ENCODE results near the gene NDUFAF2. TPM values are rescaled to one million over a fixed set of nuclear protein-coding genes. Genes with fewer than 3 reads are reported as not detected.
"Not testable (repeated sequence)": the region's sequence is repeated elsewhere in the genome, so short reads cannot be mapped to it uniquely, and the experiment has no call there.

The NDUFAF2 gene
- total RNA-seq, 1 donor from 2014 or later: 27.5 TPM

DNA sequence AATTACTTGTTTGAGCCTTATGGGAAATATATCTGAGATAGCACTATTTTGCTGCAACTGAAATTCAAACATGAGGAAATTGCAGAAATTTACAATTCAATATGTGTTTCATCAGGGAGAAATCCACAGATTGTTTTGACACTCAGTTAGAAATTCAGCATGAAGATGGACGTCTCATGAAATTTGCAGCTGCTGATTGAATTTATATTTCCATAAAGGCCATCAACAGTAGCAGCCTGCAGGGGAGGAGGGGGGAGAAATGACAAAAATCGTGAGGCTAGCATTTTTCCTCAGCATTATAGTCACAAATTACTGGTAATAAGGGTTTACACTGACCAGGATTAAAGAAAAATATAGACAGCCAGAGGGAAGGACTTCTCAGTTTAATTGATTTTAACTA is 81.0 kb downstream of the NDUFAF2 start:
- no peak overlapping the region for H3K27ac Mint-ChIP-seq
- H3K27me3 Mint-ChIP-seq: no peaks in the 10 kb centered on the region
- H3K4me1 Mint-ChIP-seq (ENCODE audit: unreplicated experiment): peaks cover 11% of the 10 kb centered on the region
- H3K36me3 Mint-ChIP-seq: no peaks in the 10 kb centered on the region
- TF ChIP-seq, protein P1, sequence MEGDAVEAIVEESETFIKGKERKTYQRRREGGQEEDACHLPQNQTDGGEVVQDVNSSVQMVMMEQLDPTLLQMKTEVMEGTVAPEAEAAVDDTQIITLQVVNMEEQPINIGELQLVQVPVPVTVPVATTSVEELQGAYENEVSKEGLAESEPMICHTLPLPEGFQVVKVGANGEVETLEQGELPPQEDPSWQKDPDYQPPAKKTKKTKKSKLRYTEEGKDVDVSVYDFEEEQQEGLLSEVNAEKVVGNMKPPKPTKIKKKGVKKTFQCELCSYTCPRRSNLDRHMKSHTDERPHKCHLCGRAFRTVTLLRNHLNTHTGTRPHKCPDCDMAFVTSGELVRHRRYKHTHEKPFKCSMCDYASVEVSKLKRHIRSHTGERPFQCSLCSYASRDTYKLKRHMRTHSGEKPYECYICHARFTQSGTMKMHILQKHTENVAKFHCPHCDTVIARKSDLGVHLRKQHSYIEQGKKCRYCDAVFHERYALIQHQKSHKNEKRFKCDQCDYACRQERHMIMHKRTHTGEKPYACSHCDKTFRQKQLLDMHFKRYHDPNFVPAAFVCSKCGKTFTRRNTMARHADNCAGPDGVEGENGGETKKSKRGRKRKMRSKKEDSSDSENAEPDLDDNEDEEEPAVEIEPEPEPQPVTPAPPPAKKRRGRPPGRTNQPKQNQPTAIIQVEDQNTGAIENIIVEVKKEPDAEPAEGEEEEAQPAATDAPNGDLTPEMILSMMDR (conservative IDR thresholded peaks at IDR 0.05): no peak
- no peak for DNase-seq (ENCODE audit: extremely low spot score, unreplicated experiment)
- H3K9me3 Mint-ChIP-seq: no peaks in the 10 kb centered on the region
- no peak overlapping the region for H3K4me3 Mint-ChIP-seq

DNA sequence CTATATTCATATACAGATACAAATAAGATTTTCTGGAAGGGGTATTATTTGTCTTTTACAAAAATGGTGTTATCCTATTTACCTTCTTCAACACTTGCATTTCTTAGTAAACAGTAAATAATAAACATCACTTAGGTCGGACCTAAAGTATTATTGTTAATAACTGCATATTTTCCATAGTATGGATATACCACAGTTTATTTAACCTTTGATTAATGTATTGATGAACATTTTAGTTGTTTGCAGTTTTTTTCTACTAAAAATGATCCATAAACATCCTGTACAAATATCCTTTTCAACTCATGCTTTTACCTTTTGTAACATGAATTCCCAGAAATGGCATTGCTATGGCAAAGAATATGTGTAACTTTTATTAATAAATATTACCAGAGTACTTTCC is 83.4 kb downstream of the NDUFAF2 start:
- DNase-seq (ENCODE audit: extremely low spot score, unreplicated experiment): no peak
- Mint-ChIP-seq H3K27ac (no peak overlapping the region), H3K4me3 (no peak overlapping the region), H3K27me3 (no peaks in the 10 kb centered on the region), H3K9me3 (peaks cover 5% of the 10 kb centered on the region), H3K4me1 (ENCODE audit: unreplicated experiment) (peaks cover 11% of the 10 kb centered on the region), H3K36me3 (no peaks in the 10 kb centered on the region)
- TF ChIP-seq, protein P1 (conservative IDR thresholded peaks at IDR 0.05): no peak

DNA sequence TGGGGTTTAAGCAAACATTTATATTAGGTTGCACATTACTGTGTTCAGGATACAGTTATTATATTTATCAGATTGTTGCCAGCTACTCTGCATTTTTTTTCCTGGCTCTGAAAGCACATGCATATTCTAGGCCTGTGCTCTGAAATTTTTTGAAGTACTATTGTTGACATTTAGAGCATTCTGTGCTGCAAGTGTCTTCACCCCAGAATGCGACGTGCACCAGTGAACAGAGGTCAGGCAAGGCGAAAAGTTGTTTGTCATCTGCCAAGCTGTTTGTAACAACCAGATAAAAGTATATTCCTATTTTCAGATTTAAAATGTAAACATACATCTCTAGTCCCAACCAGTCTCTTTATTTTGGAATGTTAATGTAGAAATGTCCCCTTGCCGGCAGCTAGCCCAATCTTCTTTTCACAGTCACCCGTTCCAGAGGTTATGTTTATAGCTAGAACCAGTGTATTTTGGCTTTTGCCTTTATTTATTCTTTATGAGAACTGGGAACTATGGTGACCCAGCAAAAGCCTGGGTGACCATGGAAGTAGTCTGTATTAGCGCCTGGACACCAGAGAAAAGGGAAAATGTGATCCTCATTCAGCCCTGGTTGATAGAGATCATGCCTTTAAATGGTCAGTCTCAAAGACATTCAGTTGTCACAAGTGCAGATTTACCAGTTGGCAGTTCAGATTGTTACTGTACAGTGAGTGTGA is 84.6 kb downstream of the NDUFAF2 start:
- peaks cover 11% of the 10 kb centered on the region for H3K4me1 Mint-ChIP-seq (ENCODE audit: unreplicated experiment)
- DNase-seq (ENCODE audit: extremely low spot score, unreplicated experiment): no peak
- H3K27ac Mint-ChIP-seq: no peak overlapping the region
- H3K4me3 Mint-ChIP-seq: no peak overlapping the region
- TF ChIP-seq, protein P1 (conservative IDR thresholded peaks at IDR 0.05): no peak
- H3K36me3 Mint-ChIP-seq: no peaks in the 10 kb centered on the region
- no peaks in the 10 kb centered on the region for H3K27me3 Mint-ChIP-seq
- peaks cover 5% of the 10 kb centered on the region for H3K9me3 Mint-ChIP-seq

DNA sequence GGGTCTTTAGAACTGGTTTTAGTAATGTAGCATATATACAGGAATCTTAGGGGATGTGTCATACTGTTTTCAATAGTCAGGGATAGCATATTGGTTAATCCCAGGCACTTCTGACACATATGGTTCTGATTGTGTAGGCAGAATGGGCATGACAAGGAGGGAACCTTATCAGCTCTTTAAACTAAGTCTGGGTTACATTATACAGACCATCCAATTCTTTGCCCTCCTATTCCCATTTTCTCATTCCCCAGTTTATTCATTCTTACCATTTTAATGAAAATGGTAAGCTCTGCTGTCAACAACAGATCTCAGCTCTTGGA is 85.1 kb downstream of the NDUFAF2 start:
- peaks cover 5% of the 10 kb centered on the region for H3K9me3 Mint-ChIP-seq

DNA sequence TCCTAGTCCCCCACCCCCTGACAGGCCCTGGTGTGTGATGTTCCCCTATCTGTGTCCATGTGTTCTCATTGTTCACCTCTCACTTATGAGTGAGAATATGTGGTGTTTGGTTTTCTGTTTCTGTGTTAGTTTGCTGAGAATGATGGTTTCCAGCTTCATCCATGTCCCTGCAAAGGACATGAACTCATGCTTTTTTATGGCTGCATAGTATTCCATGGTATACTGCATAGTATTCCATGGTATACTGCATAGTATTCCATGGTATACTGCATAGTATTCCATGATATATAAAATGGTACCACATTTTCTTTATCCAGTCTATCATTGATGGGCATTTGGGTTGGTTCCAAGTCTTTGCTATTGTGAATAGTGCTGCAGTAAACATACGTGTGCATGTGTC is 86.3 kb downstream of the NDUFAF2 start:
- peaks cover 11% of the 10 kb centered on the region for H3K4me1 Mint-ChIP-seq (ENCODE audit: unreplicated experiment)
- not testable (repeated sequence) for H3K27ac Mint-ChIP-seq; H3K27me3 Mint-ChIP-seq; DNase-seq (ENCODE audit: extremely low spot score, unreplicated experiment); H3K9me3 Mint-ChIP-seq; H3K36me3 Mint-ChIP-seq; H3K4me3 Mint-ChIP-seq

More for the DNA sequence above, 85.1 kb downstream of the NDUFAF2 start:
- peaks cover 11% of the 10 kb centered on the region for H3K4me1 Mint-ChIP-seq (ENCODE audit: unreplicated experiment)
- no peak for DNase-seq (ENCODE audit: extremely low spot score, unreplicated experiment)
- TF ChIP-seq, protein P1 (conservative IDR thresholded peaks at IDR 0.05): no peak
- H3K27ac Mint-ChIP-seq: no peak overlapping the region
- H3K27me3 Mint-ChIP-seq: no peaks in the 10 kb centered on the region
- no peaks in the 10 kb centered on the region for H3K36me3 Mint-ChIP-seq
- H3K4me3 Mint-ChIP-seq: no peak overlapping the region

DNA sequence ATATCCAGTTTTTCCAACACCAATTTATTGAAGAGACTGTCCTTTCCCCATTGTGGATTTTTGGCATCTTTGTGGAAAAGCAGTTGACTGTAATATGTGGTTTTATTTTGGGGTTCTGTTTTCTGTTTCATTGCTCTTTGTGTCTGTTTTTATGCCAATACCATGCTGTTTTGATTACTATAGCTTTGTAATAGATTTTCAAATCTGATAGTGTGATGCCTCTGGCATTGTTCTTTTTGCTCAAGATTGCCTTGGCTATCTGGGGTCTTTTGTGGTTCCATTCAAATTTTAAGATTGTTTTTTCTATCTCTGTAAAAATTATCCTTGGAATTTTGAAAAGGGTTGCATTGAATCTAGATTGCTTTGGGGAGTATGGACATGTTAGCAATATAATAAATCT is 99.5 kb downstream of the NDUFAF2 start:
- no peak overlapping the region for H3K4me3 Mint-ChIP-seq
- no peak for DNase-seq (ENCODE audit: extremely low spot score, unreplicated experiment)
- H3K9me3 Mint-ChIP-seq: peaks cover 6% of the 10 kb centered on the region
- TF ChIP-seq, protein P1 (conservative IDR thresholded peaks at IDR 0.05): no peak
- no peaks in the 10 kb centered on the region for H3K27me3 Mint-ChIP-seq
- no peak overlapping the region for H3K27ac Mint-ChIP-seq
- H3K36me3 Mint-ChIP-seq: peaks cover 3% of the 10 kb centered on the region
- H3K4me1 Mint-ChIP-seq (ENCODE audit: unreplicated experiment): no peaks in the 10 kb centered on the region
